ENCODE data around the gene FKBP11. TPM values are rescaled to one million over a fixed set of nuclear protein-coding genes. Genes with fewer than 3 reads are reported as not detected.
"Not testable (repeated sequence)": the region's sequence is repeated elsewhere in the genome, so short reads cannot be mapped to it uniquely, and the experiment has no call there.

The FKBP11 gene
- total RNA-seq, 1 donor: 25.0 TPM

GRCh38 chr12:48901278-48901677, 24.0 kb downstream of the FKBP11 start:
- no peaks in the 10 kb centered on the region for H3K27me3 ChIP-seq (ENCODE audit: insufficient read depth, low read length)
- H3K4me1 ChIP-seq (ENCODE audit: insufficient read depth, low read length): peaks cover 14% of the 10 kb centered on the region
- no peak overlapping the region for H3K4me3 ChIP-seq (ENCODE audit: low read length)
- no peaks in the 10 kb centered on the region for H3K9me3 ChIP-seq (ENCODE audit: low read depth, low read length)

GRCh38 chr12:48899651-48900050, 25.6 kb downstream of the FKBP11 start:
- H3K4me3 ChIP-seq (ENCODE audit: low read length): no peak overlapping the region
- no peaks in the 10 kb centered on the region for H3K27me3 ChIP-seq (ENCODE audit: insufficient read depth, low read length)
- H3K9me3 ChIP-seq (ENCODE audit: low read depth, low read length): no peaks in the 10 kb centered on the region
- peaks cover 14% of the 10 kb centered on the region for H3K4me1 ChIP-seq (ENCODE audit: insufficient read depth, low read length)

- Histone ChIP-seq H3K27me3 (ENCODE audit: insufficient read depth, low read length) (peaks cover 20% of the 10 kb centered on the region), H3K9me3 (ENCODE audit: low read depth, low read length) (no peaks in the 10 kb centered on the region), H3K4me1 (ENCODE audit: insufficient read depth, low read length) (peaks cover 5% of the 10 kb centered on the region), H3K4me3 (ENCODE audit: low read length) (no peak overlapping the region)
These were observed 31.0 kb downstream of the FKBP11 start for GRCh38 chr12:48894271-48894670.

GRCh38 chr12:48890657-48891418, 34.5 kb downstream of the FKBP11 start:
- no peak overlapping the region for H3K4me3 ChIP-seq (ENCODE audit: low read length)
- no peaks in the 10 kb centered on the region for H3K9me3 ChIP-seq (ENCODE audit: low read depth, low read length)
- peaks cover 5% of the 10 kb centered on the region for H3K4me1 ChIP-seq (ENCODE audit: insufficient read depth, low read length)
- H3K27me3 ChIP-seq (ENCODE audit: insufficient read depth, low read length): peaks cover 20% of the 10 kb centered on the region

GRCh38 chr12:48889679-48890078, 35.6 kb downstream of the FKBP11 start:
- Histone ChIP-seq H3K27me3 (ENCODE audit: insufficient read depth, low read length) (peaks cover 20% of the 10 kb centered on the region), H3K4me3 (ENCODE audit: low read length) (no peak overlapping the region), H3K4me1 (ENCODE audit: insufficient read depth, low read length) (peaks cover 5% of the 10 kb centered on the region), H3K9me3 (ENCODE audit: low read depth, low read length) (no peaks in the 10 kb centered on the region)

- Histone ChIP-seq H3K4me3 (ENCODE audit: low read length) (no peak overlapping the region), H3K27me3 (ENCODE audit: insufficient read depth, low read length) (peaks cover 28% of the 10 kb centered on the region), H3K4me1 (ENCODE audit: insufficient read depth, low read length) (no peaks in the 10 kb centered on the region), H3K9me3 (ENCODE audit: low read depth, low read length) (no peaks in the 10 kb centered on the region)
These were observed 41.8 kb downstream of the FKBP11 start for GRCh38 chr12:48883305-48884161.

GRCh38 chr12:48882972-48883304, 42.4 kb downstream of the FKBP11 start:
- no peaks in the 10 kb centered on the region for H3K4me1 ChIP-seq (ENCODE audit: insufficient read depth, low read length)
- H3K27me3 ChIP-seq (ENCODE audit: insufficient read depth, low read length): peaks cover 29% of the 10 kb centered on the region
- no peak overlapping the region for H3K4me3 ChIP-seq (ENCODE audit: low read length)
- H3K9me3 ChIP-seq (ENCODE audit: low read depth, low read length): no peaks in the 10 kb centered on the region

GRCh38 chr12:48882315-48882687, 43.0 kb downstream of the FKBP11 start:
- no peak overlapping the region for H3K4me3 ChIP-seq (ENCODE audit: low read length)
- H3K9me3 ChIP-seq (ENCODE audit: low read depth, low read length): no peaks in the 10 kb centered on the region
- peaks cover 29% of the 10 kb centered on the region for H3K27me3 ChIP-seq (ENCODE audit: insufficient read depth, low read length)
- H3K4me1 ChIP-seq (ENCODE audit: insufficient read depth, low read length): no peaks in the 10 kb centered on the region

- no peaks in the 10 kb centered on the region for H3K4me1 ChIP-seq (ENCODE audit: insufficient read depth, low read length)
- H3K27me3 ChIP-seq (ENCODE audit: insufficient read depth, low read length): peaks cover 29% of the 10 kb centered on the region
- H3K9me3 ChIP-seq (ENCODE audit: low read depth, low read length): no peaks in the 10 kb centered on the region
- no peak overlapping the region for H3K4me3 ChIP-seq (ENCODE audit: low read length)
These were observed 43.5 kb downstream of the FKBP11 start for GRCh38 chr12:48881686-48882314.

GRCh38 chr12:48880647-48881046, 44.6 kb downstream of the FKBP11 start:
- Histone ChIP-seq H3K4me1 (ENCODE audit: insufficient read depth, low read length) (no peaks in the 10 kb centered on the region), H3K9me3 (ENCODE audit: low read depth, low read length) (no peaks in the 10 kb centered on the region), H3K4me3 (ENCODE audit: low read length) (no peak overlapping the region), H3K27me3 (ENCODE audit: insufficient read depth, low read length) (peaks cover 29% of the 10 kb centered on the region)

- Histone ChIP-seq H3K4me3 (ENCODE audit: low read length) (no peak overlapping the region), H3K4me1 (ENCODE audit: insufficient read depth, low read length) (no peaks in the 10 kb centered on the region), H3K27me3 (ENCODE audit: insufficient read depth, low read length) (peaks cover 29% of the 10 kb centered on the region), H3K9me3 (ENCODE audit: low read depth, low read length) (no peaks in the 10 kb centered on the region)
These were observed 46.7 kb downstream of the FKBP11 start for GRCh38 chr12:48878548-48878947.

- peaks cover 15% of the 10 kb centered on the region for H3K27me3 ChIP-seq (ENCODE audit: insufficient read depth, low read length)
- H3K4me1 ChIP-seq (ENCODE audit: insufficient read depth, low read length): no peaks in the 10 kb centered on the region
- H3K9me3 ChIP-seq (ENCODE audit: low read depth, low read length): no peaks in the 10 kb centered on the region
- no peak overlapping the region for H3K4me3 ChIP-seq (ENCODE audit: low read length)
These were observed 49.3 kb downstream of the FKBP11 start for GRCh38 chr12:48875944-48876515.

- not testable (repeated sequence) for H3K27me3 ChIP-seq (ENCODE audit: insufficient read depth, low read length); H3K4me1 ChIP-seq (ENCODE audit: insufficient read depth, low read length); H3K9me3 ChIP-seq (ENCODE audit: low read depth, low read length); H3K4me3 ChIP-seq (ENCODE audit: low read length)
These were observed 51.8 kb downstream of the FKBP11 start for GRCh38 chr12:48873534-48873933.

GRCh38 chr12:48873096-48873495, 52.2 kb downstream of the FKBP11 start:
- no peaks in the 10 kb centered on the region for H3K27me3 ChIP-seq (ENCODE audit: insufficient read depth, low read length)
- no peaks in the 10 kb centered on the region for H3K9me3 ChIP-seq (ENCODE audit: low read depth, low read length)
- no peaks in the 10 kb centered on the region for H3K4me1 ChIP-seq (ENCODE audit: insufficient read depth, low read length)

More at GRCh38 chr12:48873096-48873495, 52.2 kb downstream of the FKBP11 start:
- H3K4me3 ChIP-seq (ENCODE audit: low read length): no peak overlapping the region
